H9 (cell line): ENCODE results near the gene HYDIN. TPM values are rescaled to one million over a fixed set of nuclear protein-coding genes. Genes with fewer than 3 reads are reported as not detected.

Source experiments
- DNase-seq: peaks from one replicate; pipeline ENCODE4 v3.0.0-alpha.2; 2017
- H2AFZ ChIP-seq: one replicate; pipeline ENCODE4 v1.6.1; 2013; ENCODE audit warnings: mild to moderate bottlenecking, low read length, control low read depth, moderate library complexity
- H2AK5ac ChIP-seq: 2 replicates; pipeline ENCODE4 v1.6.1; 2013; ENCODE audit warnings: low read length, control low read depth, mixed read lengths; ENCODE audit not compliant: insufficient read length
- H2BK120ac ChIP-seq: one replicate; pipeline ENCODE4 v1.6.1; 2013; ENCODE audit warnings: low read depth, mild to moderate bottlenecking, low read length, control low read depth, inconsistent platforms; ENCODE audit not compliant: poor library complexity, severe bottlenecking
- H2BK12ac ChIP-seq: 2 replicates; pipeline ENCODE4 v1.6.1; 2013; ENCODE audit warnings: low read length, control low read depth, mixed read lengths, low read depth; ENCODE audit not compliant: insufficient read length
- H2BK15ac ChIP-seq: 2 replicates; pipeline ENCODE4 v1.6.1; 2013; ENCODE audit warnings: low read depth, low read length, control low read depth
- H2BK20ac ChIP-seq: one replicate; pipeline ENCODE4 v1.6.1; 2013; ENCODE audit warnings: low read depth, mild to moderate bottlenecking, low read length, control low read depth, inconsistent platforms; ENCODE audit not compliant: poor library complexity, severe bottlenecking
- H2BK5ac ChIP-seq: 2 replicates; pipeline ENCODE4 v1.6.1; 2013; ENCODE audit warnings: low read length, control low read depth, mixed read lengths; ENCODE audit not compliant: insufficient read length
- H3K14ac ChIP-seq: 2 replicates; pipeline ENCODE4 v1.6.1; 2013; ENCODE audit warnings: low read length, control low read depth; ENCODE audit not compliant: insufficient read depth
- H3K18ac ChIP-seq: 2 replicates; pipeline ENCODE4 v1.6.1; 2013; ENCODE audit warnings: low read depth, mild to moderate bottlenecking, mixed read lengths, low read length, control low read depth; ENCODE audit not compliant: insufficient read length
- H3K23ac ChIP-seq: 2 replicates; pipeline ENCODE4 v1.6.1; 2013; ENCODE audit warnings: low read length, control low read depth, mixed read lengths, low read depth; ENCODE audit not compliant: insufficient read length
- H3K23me2 ChIP-seq: 2 replicates; pipeline ENCODE4 v1.6.1; 2013; ENCODE audit warnings: low read depth, mild to moderate bottlenecking, mixed read lengths, low read length, control low read depth; ENCODE audit not compliant: insufficient read length, poor library complexity, severe bottlenecking
- H3K27ac ChIP-seq: 2 replicates; pipeline ENCODE4 v1.5.1; 2013; ENCODE audit warnings: low read length, control low read depth, mixed read lengths, low read depth; ENCODE audit not compliant: insufficient read length
- H3K27me3 ChIP-seq: 2 replicates; pipeline ENCODE4 v1.6.1; 2013; ENCODE audit warnings: low read length, control low read depth, inconsistent platforms; ENCODE audit not compliant: insufficient read depth
- H3K4ac ChIP-seq: 2 replicates; pipeline ENCODE4 v1.6.1; 2013; ENCODE audit warnings: low read depth, mild to moderate bottlenecking, control low read depth, inconsistent platforms, low read length, moderate library complexity
- H3K4me1 ChIP-seq: 2 replicates; pipeline ENCODE4 v1.6.1; 2013; ENCODE audit warnings: low read length, control low read depth, inconsistent platforms; ENCODE audit not compliant: insufficient read depth
- H3K4me2 ChIP-seq: 2 replicates; pipeline ENCODE4 v1.6.1; 2013; ENCODE audit warnings: low read length, control low read depth, mixed read lengths; ENCODE audit not compliant: insufficient read length, insufficient read depth
- H3K56ac ChIP-seq: 2 replicates; pipeline ENCODE4 v1.6.1; 2013; ENCODE audit warnings: low read depth, mild to moderate bottlenecking, mixed read lengths, low read length, control low read depth; ENCODE audit not compliant: insufficient read length
- H3K79me1 ChIP-seq: 2 replicates; pipeline ENCODE4 v1.6.1; 2013; ENCODE audit warnings: low read depth, mild to moderate bottlenecking, moderate library complexity, low read length, control low read depth, inconsistent platforms; ENCODE audit not compliant: insufficient read depth, poor library complexity, severe bottlenecking
- H3K79me2 ChIP-seq: 2 replicates; pipeline ENCODE4 v1.6.1; 2013; ENCODE audit warnings: low read length, control low read depth, inconsistent platforms; ENCODE audit not compliant: insufficient read depth
- H3K9ac ChIP-seq: 2 replicates; pipeline ENCODE4 v1.6.1; 2013; ENCODE audit warnings: low read length, control low read depth, mixed read lengths; ENCODE audit not compliant: insufficient read length; ENCODE audit errors: extremely low read depth
- H3K9me3 ChIP-seq: one replicate; pipeline ENCODE4 v1.6.1; 2013; ENCODE audit warnings: low read depth, low read length, inconsistent platforms; ENCODE audit not compliant: control insufficient read depth
- H3T11ph ChIP-seq: one replicate; pipeline ENCODE4 v1.6.1; 2013; ENCODE audit warnings: mild to moderate bottlenecking, low read length, control low read depth, inconsistent platforms
- H4K20me1 ChIP-seq: one replicate; pipeline ENCODE4 v1.6.1; 2013; ENCODE audit not compliant: control insufficient read depth, insufficient read length, insufficient read depth
- H4K5ac ChIP-seq: 2 replicates; pipeline ENCODE4 v1.6.1; 2013; ENCODE audit warnings: low read depth, mild to moderate bottlenecking, mixed read lengths, low read length, control low read depth; ENCODE audit not compliant: insufficient read length
- H4K8ac ChIP-seq: replicated peaks from 2 replicates; pipeline ENCODE4 v1.6.1; 2013; ENCODE audit warnings: low read length, control low read depth, mixed read lengths, low read depth; ENCODE audit not compliant: insufficient read length
- H4K91ac ChIP-seq: 2 replicates; pipeline ENCODE4 v1.6.1; 2013; ENCODE audit warnings: low read depth, mild to moderate bottlenecking, moderate library complexity, mixed read lengths, low read length, control low read depth; ENCODE audit not compliant: insufficient read length
- H3K27ac Mint-ChIP-seq, 3 experiments: 2 replicates in 2 of 3; 3 replicates in 1 of 3; pipeline ENCODE4 v1.8.0; 2020 to 2021; ENCODE audit warnings: mixed read lengths in 3 of 3, mild to moderate bottlenecking in 1 of 3, moderate library complexity in 1 of 3
- H3K27me3 Mint-ChIP-seq: 2 replicates; pipeline ENCODE4 v1.8.0; 2021; ENCODE audit warnings: low read depth, mild to moderate bottlenecking, moderate library complexity, mixed read lengths
- H3K36me3 Mint-ChIP-seq, 3 experiments: 2 replicates in 2 of 3; 3 replicates in 1 of 3; pipeline ENCODE4 v1.8.0; 2020 to 2021; ENCODE audit warnings: low read depth in 3 of 3, mixed read lengths in 3 of 3; ENCODE audit not compliant: insufficient read depth in 1 of 3
- H3K4me1 Mint-ChIP-seq, 2 experiments: 2 replicates each; pipeline ENCODE4 v1.8.0; 2020; ENCODE audit warnings: mixed read lengths in 2 of 2
- H3K4me3 Mint-ChIP-seq, 2 experiments: 2 replicates in 1 of 2; 3 replicates in 1 of 2; pipeline ENCODE4 v1.8.0; 2020 to 2021; ENCODE audit warnings: mild to moderate bottlenecking in 2 of 2, mixed read lengths in 2 of 2, moderate library complexity in 1 of 2
- H3K9me3 Mint-ChIP-seq, 2 experiments: 2 replicates in 1 of 2; 3 replicates in 1 of 2; pipeline ENCODE4 v1.8.0; 2020; ENCODE audit warnings: mild to moderate bottlenecking in 2 of 2, mixed read lengths in 2 of 2, moderate library complexity in 1 of 2
- CTCF ChIP-seq: fragments of 200-600 bp; sonication (generic); conservative IDR thresholded peaks from 3 replicates; pipeline ENCODE4 v1.8.0; 2021; ENCODE audit warnings: antibody characterized with exemption, mild to moderate bottlenecking
- WGBS: extraction: QIAGEN DNeasy Blood & Tissue Kit; methylation state at CpG from one replicate; pipeline ENCODE4 v1.1.7; 2013; ENCODE audit warnings: missing lambda C conversion rate, low lambda C conversion rate, mixed read lengths; ENCODE audit not compliant: insufficient read length; ENCODE audit errors: extremely low coverage; 5-methylcytosine and 5-hydroxymethylcytosine counted together
- total RNA-seq: library from RNA; stranded (reverse); gene quantifications from 2 replicates; pipeline ENCODE4 v1.2.1, GENCODE V29; 2021

The HYDIN gene
- total RNA-seq, 1 experiment from 2014 or later = 1.7 TPM

- Mint-ChIP-seq H3K27ac (no peak overlapping the region), H3K9me3 (no peaks in the 10 kb centered on the region), H3K27me3 (no peaks in the 10 kb centered on the region), H3K4me3 (no peak overlapping the region), H3K4me1 (no peaks in the 10 kb centered on the region), H3K36me3 (peaks cover 8 to 43% (median 22%) of the 10 kb centered on the region in 3 experiments; a peak in 6 of 7 replicates)
- Histone ChIP-seq H3K9ac (no peak overlapping the region), H2BK5ac (no peak overlapping the region), H3T11ph (no peak overlapping the region), H3K23ac (no peak overlapping the region), H4K8ac (no peak overlapping the region), H3K4ac (no peak overlapping the region), H3K27me3 (no peaks in the 10 kb centered on the region), H3K56ac (no peak overlapping the region), H2AFZ (no peak overlapping the region), H2AK5ac (no peak overlapping the region), H3K79me2 (no peaks in the 10 kb centered on the region), H3K23me2 (no peaks in the 10 kb centered on the region), H2BK120ac (no peak overlapping the region), H4K20me1 (no peaks in the 10 kb centered on the region), H2BK12ac (no peak overlapping the region), H2BK15ac (no peak overlapping the region), H3K27ac (no peak overlapping the region), H3K14ac (no peak overlapping the region), H3K9me3 (no peaks in the 10 kb centered on the region), H4K91ac (no peak overlapping the region), H4K5ac (no peak overlapping the region), H2BK20ac (no peak overlapping the region), H3K4me2 (no peak overlapping the region), H3K18ac (no peak overlapping the region), H3K79me1 (no peaks in the 10 kb centered on the region), H3K4me1 (no peaks in the 10 kb centered on the region)
- no CpG with 5 or more reads among the region's 1 CpG for WGBS
- TF ChIP-seq CTCF = no peak
- no peak for DNase-seq
Measured at GRCh38 chr16:70772493-70772892, 458.0 kb downstream of the HYDIN start.
